Esophagus muscularis mucosa (tissue), 3 donors: ENCODE measurements around the gene ANKRD29.

Experiments
- POLR2A ChIP-seq: fragments of 450-650 bp; IDR thresholded peaks from one replicate; pipeline ENCODE4 v1.6.1; 2017; ENCODE audit warnings: antibody characterized with exemption, moderate library complexity, mild to moderate bottlenecking, low read depth
- TF ChIP-seq, protein P1 (sequence below), 3 experiments: fragments of 200-600 bp in 2 of 3; fragments of 450-650 bp in 1 of 3; sonication (generic) in 2 of 3; IDR thresholded peaks; one replicate each; pipeline ENCODE4 v1.5.1; 2017 to 2019; ENCODE audit warnings: antibody characterized with exemption in 3 of 3, mild to moderate bottlenecking in 2 of 3, moderate library complexity in 1 of 3

DNA sequence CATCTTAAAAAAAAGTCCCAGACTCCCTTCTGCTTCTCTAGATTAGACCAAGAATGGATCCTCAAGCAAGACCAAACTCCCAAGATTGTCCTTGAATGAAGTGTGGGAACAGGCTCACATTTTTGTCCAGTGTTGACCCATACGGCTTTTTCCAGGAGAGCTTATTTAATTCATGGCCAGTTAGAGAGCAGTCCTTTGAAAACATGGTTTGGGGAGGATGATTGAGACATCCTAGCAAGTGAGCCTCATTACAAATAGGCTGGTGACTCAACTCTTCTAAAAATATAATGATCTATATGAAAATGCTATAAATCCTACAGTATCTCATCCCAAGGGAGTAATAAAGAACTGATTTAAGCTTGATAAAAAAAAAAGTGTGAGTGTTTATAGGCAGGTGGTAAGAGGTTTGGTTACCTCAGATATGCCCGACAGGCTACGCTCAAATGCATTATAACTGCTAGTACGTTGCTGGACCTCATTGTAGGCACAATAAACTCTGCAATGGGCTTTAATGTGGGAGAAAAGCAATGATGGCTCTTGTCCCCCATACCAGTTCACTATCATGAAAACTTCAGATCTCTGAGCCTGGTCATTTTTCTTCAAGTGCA lies 17.0 kb downstream of the ANKRD29 start:
- TF ChIP-seq POLR2A, result no peak
- TF ChIP-seq, protein P1, sequence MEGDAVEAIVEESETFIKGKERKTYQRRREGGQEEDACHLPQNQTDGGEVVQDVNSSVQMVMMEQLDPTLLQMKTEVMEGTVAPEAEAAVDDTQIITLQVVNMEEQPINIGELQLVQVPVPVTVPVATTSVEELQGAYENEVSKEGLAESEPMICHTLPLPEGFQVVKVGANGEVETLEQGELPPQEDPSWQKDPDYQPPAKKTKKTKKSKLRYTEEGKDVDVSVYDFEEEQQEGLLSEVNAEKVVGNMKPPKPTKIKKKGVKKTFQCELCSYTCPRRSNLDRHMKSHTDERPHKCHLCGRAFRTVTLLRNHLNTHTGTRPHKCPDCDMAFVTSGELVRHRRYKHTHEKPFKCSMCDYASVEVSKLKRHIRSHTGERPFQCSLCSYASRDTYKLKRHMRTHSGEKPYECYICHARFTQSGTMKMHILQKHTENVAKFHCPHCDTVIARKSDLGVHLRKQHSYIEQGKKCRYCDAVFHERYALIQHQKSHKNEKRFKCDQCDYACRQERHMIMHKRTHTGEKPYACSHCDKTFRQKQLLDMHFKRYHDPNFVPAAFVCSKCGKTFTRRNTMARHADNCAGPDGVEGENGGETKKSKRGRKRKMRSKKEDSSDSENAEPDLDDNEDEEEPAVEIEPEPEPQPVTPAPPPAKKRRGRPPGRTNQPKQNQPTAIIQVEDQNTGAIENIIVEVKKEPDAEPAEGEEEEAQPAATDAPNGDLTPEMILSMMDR (IDR thresholded peaks at IDR 0.05), result no peak
